Peyer's patch (tissue), 4 donors: ENCODE data around the gene ADAMTS14.

Experiments used
- CTCF ChIP-seq, 6 experiments: fragments of 450-650 bp in 4 of 6; fragments of 200-600 bp in 2 of 6; sonication (generic) in 1 of 6; IDR thresholded peaks; one replicate each; pipeline ENCODE4 v1.5.1; 2017 to 2019; ENCODE audit warnings: antibody characterized with exemption in 6 of 6, mild to moderate bottlenecking in 3 of 6, moderate library complexity in 1 of 6
- POLR2A ChIP-seq, 2 donors: fragments of 450-650 bp; IDR thresholded peaks; one replicate each; pipeline ENCODE4 v1.5.1; 2017; ENCODE audit warnings: antibody characterized with exemption in 2 of 2, mild to moderate bottlenecking in 2 of 2, moderate library complexity in 2 of 2

- TF ChIP-seq CTCF (IDR thresholded peaks at IDR 0.05) (no peak), POLR2A (IDR thresholded peaks at IDR 0.05) (no peak)
Measured at GRCh38 chr10:70711911-70712310, 39.6 kb downstream of the ADAMTS14 start.
